GM15510 (cell line): Measurements from ENCODE around the gene SLC35C1.

Experiments
- POLR2A ChIP-seq: IDR thresholded peaks from 3 replicates; pipeline ENCODE4 v1.6.1; 2011; ENCODE audit warnings: borderline replicate concordance; ENCODE audit not compliant: insufficient read length; ENCODE audit errors: extremely low read depth

SLC35C1 gene

GRCh38 chr11:45846174-45846675, 41.3 kb downstream of the SLC35C1 start:
- no peak for TF ChIP-seq POLR2A

DNA sequence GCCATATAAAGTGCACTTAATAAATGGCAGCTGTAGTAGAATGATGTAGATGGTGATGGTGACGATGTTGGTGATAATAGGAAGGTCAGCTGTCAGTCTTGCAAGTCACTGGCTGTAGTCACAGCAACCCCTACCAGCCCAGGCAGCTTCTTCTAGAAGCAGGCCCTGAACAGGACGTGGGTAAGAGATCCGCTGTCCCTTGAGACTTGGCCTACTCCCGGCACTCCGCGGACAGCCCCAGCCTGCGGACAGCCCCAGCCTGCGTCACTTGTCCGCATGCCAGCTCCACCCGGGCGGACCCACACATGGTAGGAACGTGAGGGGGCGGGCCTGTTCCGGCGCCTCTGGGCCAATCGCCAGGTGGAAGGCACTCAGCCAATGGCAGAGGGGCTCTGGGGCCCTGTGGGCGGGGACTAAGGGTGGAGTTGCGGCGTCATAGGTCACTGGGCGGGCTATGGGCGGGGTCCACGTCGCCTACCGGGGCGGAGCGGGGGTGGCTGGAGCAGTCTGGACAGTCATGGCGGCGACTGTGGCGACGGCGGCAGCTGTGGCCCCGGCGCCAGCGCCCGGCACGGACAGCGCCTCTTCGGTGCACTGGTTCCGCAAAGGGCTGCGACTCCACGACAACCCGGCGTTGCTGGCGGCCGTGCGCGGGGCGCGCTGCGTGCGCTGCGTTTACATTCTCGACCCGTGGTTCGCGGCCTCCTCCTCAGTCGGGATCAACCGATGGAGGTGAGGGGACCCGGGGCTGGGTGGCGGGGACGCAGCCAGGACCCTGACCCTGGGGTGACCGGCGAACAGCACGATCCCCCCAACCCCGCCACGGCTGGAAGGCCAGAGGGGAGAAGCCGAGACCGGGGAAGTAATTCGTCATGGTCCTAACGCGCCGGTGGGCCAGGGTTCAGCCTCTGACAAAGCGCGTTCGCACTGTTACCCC, 42.3 kb downstream of the SLC35C1 start, which contains the start of gene CRY2:
TSS of gene CRY2 (plus strand) at position 502 of the 937 bp plus-strand sequence. CDS start at position 518, 16 bp downstream.
- peak; percentile 89 for TF ChIP-seq POLR2A

DNA sequence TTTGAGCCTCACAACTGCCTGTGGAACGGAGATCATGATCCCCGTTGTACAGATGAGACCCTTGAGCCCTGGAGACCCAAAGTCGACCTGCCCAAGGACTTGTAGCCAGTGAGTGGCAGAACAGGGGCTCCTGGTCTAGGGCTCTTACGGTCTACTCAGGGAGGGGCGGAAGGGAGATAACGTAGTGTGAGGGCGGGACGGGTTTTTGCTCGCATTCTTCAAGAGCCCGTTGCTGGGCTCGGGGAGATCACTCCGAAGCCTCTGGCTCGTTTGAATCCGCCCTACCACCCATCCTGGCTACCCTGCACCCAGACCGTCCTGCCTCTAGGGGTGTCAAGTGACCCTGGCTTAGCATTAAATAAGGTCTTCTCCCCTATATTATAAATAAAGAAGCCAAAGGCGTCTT, 43.0 kb downstream of the SLC35C1 start:
- no peak for TF ChIP-seq POLR2A

- TF ChIP-seq POLR2A, result no peak
Measured at GRCh38 chr11:45848654-45849081, 43.7 kb downstream of the SLC35C1 start.

DNA sequence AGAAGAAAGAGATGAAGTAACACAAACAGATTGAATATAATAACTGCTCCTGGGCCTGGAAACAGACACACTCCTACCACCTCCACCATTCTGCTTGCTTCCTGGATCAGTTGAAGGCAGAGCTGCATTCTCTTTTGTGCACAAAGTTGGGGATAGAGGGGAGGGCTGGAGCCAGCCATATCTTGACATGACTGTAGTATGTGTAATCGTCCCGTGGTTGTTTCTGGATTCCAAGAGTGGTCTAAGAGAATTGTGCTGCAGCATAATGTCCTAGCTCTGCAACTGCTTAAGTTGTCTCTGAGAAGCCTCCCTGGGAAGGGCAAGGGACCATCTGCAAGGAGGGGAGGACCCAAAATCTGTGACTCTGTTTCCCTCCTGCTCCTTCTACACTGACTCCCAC, 45.5 kb downstream of the SLC35C1 start:
- no peak for TF ChIP-seq POLR2A

- TF ChIP-seq POLR2A, result no peak
Measured at GRCh38 chr11:45851228-45851627, 46.3 kb downstream of the SLC35C1 start.

- no peak for TF ChIP-seq POLR2A
Measured at GRCh38 chr11:45852018-45852711, 47.2 kb downstream of the SLC35C1 start.

GRCh38 chr11:45852712-45853101, 47.8 kb downstream of the SLC35C1 start:
- no peak for TF ChIP-seq POLR2A

GRCh38 chr11:45853332-45854219, 48.6 kb downstream of the SLC35C1 start:
- TF ChIP-seq POLR2A, result no peak

- no peak for TF ChIP-seq POLR2A
Measured at GRCh38 chr11:45855308-45855707, 50.4 kb downstream of the SLC35C1 start.

DNA sequence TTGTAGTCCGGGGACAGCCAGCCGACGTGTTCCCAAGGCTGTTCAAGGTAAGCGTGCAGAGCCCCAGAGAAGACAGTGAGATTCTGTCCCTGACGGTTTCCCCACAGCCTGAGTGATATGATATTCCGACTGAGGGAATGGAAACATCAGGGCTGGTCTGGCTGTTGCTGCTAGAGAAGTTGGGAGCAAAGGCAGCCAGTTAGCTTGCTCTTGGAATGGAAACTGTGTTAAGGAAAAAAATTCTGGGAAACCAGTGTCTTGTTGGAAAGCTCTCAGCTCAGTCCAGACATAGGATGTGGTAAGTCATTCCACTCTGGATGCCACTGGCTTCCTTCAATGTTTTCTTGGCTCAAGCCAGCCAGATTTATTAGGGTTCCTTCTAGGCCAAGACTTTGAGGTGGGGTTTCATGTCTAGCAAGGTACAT, 51.1 kb downstream of the SLC35C1 start:
- TF ChIP-seq POLR2A, result no peak

GRCh38 chr11:45857961-45858474, 53.1 kb downstream of the SLC35C1 start:
- no peak for TF ChIP-seq POLR2A

GRCh38 chr11:45858751-45859398, 53.9 kb downstream of the SLC35C1 start:
- TF ChIP-seq POLR2A, result no peak

DNA sequence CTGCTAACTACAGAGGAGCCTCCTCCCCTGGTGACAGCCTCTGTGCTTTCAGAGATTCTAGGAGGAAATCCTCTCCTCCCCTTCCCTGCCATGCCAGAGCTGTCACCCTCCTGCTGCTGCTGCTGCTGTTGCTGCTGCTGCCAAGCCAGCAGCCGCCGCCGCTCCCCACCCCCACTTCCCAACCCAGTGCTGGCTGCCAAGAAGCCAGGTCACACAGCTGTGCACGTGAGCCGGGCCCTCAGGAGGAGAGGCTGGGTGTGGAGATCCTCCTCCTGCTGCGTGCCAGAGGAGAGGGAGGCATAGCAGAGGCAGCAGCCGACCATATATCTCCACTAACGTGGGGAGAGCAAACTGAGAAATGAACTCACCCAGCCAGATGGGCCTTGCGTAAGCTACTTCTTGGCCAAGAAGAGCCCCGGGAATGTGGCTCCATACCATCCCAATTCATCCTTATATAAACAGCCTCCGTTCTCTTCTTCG, 54.8 kb downstream of the SLC35C1 start:
- TF ChIP-seq POLR2A, result no peak

- no peak for TF ChIP-seq POLR2A
Measured at GRCh38 chr11:45860348-45860747, 55.4 kb downstream of the SLC35C1 start.
